GM21786 (cell line): ENCODE data around the gene SBSN.

ENCODE experiments used
- ATAC-seq: cut with Tn5 transposase; IDR thresholded peaks from one replicate; pipeline ENCODE4 v1.9.1; 2021; ENCODE audit not compliant: unreplicated experiment

The SBSN gene

GRCh38 chr19:35555301-35556005 lies 27.3 kb upstream of the SBSN start:
- no peak for ATAC-seq

DNA sequence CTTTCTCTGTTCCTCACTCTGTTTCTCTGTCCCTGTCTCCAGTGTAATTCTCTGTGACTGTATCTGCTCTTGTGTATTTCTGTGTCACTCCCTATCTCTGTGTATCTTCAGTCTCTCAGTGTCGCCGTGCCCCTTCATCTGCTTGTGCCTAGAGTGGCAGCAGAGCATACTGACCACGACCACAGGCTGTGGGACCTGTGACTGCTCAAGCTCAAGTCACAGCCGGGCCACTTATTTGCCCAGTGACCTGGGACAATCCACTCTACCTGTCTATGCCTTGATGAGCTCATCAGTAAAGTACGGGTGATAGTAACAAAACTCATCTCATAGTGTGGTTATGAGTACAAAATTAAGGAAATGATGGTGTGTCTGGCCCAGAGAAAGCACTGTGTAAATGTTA lies 26.0 kb upstream of the SBSN start:
- no peak for ATAC-seq

DNA sequence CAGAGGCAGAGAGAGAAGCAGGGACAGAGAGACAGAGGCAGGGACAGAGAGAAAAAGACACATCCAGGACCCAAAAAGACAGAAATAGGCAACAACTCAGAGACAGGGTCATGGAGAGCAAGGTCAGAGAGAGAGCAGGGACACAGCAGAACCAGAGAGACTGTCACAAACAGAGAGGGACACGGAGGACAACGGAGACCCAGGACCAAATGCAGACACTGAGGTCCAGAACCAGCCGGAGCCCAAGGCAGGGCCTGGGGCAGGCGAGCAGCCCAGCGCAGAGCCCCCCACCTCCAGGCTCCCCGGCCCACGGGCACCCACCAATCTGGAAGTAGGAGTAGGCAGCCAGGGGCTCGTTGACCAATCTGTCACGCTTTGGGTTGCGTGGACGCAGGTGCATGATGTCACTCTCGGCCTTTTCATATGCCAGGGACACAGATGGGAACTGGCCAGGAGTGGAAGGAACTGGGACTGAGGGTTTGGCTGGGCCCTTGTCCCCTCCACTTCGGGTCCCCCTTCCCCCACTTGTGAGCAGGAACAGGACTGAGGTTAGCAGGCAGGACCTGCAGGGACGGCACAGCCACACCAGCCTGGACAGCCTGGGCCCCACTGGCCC lies 25.4 kb upstream of the SBSN start:
- ATAC-seq: no peak

DNA sequence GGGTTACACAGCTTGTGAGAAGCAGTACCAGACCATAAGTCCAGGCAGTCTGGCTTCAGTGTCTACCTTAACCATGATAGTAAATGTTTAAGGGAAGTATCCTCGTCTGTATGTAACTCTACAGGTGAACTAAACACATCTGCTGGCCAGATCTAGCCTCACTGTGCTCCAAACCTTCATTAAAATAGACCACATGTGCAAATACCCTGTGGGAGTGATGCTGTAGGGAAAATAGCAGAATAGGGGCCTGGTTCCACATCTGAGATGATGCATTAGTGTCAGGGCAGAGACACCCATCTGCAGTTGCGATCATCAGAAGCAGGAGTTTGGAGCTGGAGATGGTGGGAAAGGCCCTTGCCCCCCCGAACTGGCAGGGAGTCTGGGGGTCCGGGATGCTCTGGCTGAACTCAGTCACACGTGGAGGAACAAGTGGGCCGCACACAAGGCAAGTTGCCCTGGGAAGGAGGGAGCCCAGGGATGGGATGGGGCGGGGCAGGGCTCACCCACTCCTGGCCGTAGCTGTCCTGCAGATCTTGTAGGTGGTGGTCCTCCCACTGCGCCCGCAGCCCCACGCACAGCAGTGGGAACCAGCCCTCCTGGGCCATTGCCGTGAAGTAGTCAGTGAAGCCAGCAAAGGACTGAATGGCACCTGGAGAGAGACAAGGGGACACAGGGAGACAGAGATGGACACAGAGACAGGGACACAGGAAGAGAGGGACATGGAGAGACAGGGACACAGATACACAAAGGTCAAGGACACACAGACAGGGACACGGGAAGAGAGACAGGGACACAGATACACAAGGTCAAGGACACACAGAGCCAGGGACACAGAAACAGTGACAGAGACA lies 24.6 kb upstream of the SBSN start:
- ATAC-seq: no peak

DNA sequence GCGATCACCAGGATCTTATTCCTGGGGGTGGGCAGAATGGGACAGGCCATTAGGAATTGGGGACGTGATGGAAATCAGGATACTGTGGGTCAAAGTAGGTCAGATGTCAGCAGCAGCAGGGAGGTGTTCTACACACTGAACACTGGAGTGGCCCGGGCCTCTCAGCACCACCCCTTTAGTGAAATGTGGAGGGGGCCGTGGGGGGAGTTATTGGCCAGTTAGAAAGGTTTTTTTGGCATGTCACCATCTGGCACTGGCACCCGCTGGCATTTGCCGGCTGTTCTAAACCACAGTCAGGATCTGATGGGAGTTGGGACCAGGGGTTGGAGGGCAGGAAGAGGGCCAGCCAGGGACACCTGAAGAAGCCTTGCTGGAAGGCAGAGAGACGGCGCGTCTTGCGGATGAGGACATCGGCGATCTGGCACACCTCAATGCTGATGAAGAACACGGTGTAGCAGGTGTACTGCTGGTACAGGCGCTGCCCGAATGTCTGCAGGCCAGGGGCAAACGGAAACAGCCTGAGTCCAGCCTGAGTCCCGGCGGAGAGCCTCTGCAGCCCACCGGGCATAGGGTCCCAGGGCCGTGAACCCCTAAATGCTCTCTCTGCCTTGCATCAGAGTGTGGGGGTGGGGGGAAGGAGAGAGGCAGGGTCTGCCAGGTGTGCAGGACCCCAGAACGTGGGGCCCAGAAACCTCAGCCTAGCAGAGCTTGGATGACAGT lies 23.1 kb upstream of the SBSN start:
- ATAC-seq: no peak

DNA sequence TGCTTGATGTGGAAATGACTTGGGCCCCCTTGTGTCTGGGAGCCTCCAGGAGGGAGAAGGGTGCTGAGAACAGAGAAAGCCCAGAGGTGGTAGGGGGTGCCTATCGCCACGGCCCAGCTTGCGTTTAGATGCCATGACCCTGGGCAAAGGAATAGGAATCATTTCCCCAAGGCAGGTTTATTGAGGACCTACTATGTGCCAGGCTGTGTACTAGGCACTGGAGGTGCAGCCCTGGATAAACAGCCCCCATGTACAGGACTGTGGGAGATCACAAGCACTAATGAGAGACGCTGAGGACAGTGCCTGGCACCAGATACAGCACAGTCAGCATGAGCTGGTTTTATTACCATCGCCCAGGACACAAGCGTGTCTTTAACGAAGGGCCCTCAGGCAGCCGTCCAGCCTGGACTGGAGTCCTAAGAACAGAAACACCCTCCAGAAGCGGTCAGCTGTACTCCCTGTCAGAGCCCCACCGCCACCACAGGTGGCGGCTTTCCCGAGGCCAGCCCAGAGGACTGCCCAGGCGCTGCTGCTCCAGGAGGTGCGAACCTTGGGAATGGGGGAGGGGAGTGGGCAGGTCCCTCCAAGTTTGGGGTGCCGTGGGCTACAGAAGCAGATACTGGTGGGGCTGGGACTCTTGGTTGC lies 21.9 kb upstream of the SBSN start:
- no peak for ATAC-seq

DNA sequence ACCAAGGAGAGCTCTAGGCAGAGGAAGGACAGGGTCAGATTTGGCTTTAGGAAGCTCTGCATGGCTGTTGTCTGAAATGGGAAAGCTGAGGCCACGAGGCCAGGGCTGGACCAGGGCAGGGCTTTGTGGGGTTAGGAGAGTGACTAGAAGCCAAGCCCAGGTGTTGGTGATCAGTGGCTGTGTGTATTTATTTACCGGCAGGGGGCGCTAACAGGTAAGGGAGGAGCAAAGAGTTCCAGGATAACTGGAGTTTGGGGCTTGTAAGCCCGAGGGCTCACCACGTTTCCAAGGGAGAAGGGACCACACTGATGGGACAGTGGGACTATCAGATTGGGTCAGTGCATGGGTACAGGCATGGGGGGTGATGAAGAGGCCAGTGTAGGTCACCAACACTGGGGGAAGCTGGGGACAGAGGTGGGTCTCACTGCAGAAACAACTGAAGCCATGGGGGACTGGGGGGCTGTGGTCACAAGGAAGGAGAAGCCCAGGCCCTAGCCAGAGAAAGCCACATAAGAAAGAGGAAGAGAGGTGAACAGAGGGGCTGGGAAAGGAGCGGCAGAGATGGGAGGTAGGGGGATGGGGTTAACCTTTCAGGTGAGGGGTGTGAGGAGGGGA lies 21.2 kb upstream of the SBSN start:
- ATAC-seq: no peak

DNA sequence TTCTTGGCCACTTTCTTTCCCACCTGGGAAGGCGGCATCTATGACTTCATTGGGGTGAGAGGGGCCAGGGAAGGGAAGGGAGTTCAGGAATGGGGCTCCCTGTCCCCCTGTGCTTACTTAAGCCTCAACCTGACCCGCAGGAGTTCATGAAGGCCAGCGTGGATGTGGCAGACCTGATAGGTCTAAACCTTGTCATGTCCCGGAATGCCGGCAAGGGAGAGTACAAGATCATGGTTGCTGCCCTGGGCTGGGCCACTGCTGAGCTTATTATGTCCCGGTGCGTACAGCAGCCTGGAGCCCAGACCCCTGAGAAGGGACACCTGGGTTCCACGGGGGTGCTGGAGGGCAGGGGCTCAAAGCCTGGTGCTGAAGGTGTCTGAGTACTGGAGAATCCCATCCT lies 18.4 kb upstream of the SBSN start:
- no peak for ATAC-seq

DNA sequence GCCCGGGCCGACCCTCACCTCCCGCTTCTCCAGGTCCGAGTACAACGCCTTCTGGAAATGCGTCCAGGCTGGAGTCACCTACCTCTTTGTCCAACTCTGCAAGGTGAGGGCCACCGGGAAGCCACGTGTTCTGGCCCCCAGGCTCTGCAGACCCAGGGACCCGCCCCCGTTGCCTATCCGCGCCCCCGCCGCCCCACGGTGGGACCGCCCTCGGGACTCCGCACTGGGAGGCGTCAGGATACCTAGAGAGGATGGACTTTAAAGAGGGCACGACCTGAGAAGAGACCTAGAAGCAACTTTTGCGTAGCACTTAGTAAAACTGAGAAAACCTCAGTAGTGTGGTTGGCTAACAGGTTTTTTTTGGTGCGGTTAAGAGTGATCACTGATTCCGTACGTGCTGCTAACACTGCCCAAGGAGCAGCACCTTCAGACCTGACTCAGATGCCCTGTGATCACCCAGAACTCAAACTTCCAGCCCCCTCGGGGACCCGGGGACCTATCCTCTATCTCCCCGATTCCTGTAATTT lies 17.8 kb upstream of the SBSN start:
- ATAC-seq: peak; percentile 25

- ATAC-seq: peak; percentile 80
Observed at GRCh38 chr19:35545001-35545854, 17.1 kb upstream of the SBSN start, which contains the start of gene TMEM147. Gene TMEM147 (plus strand): TSS chr19:35545626. CDS start chr19:35545740, 114 bp downstream.

- ATAC-seq: no peak
Observed at GRCh38 chr19:35544110-35544802, 16.1 kb upstream of the SBSN start.

DNA sequence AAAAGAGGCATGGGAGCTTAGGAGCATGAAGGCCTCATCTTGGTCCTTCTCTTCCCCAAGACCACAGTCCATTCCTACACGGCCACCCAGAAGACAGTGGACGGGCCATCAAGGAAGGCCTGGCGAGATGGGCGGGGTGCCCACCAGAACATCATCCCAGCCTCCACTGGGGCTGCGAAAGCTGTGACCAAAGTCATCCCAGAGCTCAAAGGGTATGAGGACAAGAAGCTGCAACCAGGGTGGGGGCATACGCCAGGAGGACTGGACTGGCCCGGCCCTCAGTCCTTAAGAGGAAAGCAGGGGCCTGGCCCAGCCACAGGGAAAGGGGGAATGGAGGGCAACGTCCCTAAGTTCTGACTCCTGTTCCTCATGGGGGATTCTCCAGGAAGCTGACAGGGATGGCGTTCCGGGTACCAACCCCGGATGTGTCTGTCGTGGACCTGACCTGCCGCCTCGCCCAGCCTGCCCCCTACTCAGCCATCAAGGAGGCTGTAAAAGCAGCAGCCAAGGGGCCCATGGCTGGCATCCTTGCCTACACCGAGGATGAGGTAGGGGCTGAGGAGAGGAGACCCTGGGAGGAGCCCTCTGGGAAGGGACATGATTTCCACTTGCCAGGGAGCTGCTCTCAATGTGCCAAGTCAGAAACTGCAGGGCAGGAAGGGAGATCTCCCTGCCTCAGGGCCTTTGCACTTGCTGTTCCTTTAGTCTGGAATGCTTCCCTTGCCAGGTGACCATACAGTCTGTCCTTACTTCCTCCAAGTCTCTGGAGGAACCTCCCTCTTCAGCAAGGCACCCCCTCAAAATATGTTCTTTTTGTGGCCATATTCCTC lies 15.4 kb upstream of the SBSN start:
- ATAC-seq: no peak

DNA sequence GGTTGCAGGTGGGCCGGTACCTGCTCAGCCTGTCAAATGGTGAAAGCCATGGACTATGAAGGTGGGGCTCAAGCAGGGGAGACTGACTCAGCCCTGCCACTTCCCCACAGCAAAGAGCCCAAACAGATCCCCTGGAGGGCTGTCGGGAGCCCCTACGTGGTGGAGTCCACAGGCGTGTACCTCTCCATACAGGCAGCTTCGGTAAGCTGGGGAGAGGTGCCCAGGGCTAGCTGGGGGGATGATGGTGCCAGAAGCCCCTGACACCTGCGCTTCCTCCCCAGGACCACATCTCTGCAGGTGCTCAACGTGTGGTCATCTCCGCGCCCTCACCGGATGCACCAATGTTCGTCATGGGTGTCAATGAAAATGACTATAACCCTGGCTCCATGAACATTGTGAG lies 14.1 kb upstream of the SBSN start:
- ATAC-seq: no peak

- no peak for ATAC-seq
Observed at GRCh38 chr19:35540356-35540927, 12.3 kb upstream of the SBSN start.

DNA sequence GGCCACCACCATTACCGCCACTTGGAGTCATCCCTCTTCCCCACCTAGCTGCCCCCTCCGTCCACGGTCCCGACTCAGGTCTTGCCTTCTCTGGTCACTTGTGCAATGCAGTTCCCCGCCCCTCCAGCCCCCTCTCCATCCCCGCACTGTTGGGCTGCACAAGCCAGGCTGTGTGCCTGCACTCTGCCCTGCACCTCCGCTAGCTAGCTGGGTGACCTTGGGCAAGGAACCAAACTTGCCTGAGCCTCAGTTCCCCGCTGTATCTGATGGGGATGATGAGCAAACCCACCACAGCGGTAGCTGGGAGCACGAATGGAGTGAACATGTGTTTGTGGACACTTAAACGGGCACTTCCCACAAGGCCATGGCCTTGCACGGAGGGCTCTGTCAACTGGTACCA lies 11.7 kb upstream of the SBSN start:
- no peak for ATAC-seq

- ATAC-seq: no peak
Observed at GRCh38 chr19:35539314-35539713, 11.2 kb upstream of the SBSN start.

- no peak for ATAC-seq
Observed at GRCh38 chr19:35534803-35535480, 6.8 kb upstream of the SBSN start.
